Measurements from ENCODE around the gene NUP210. TPM values are rescaled to one million over a fixed set of nuclear protein-coding genes. Genes with fewer than 3 reads are reported as not detected.

NUP210 gene
- total and polyA plus RNA-seq, 2 donors (not counting 3 experiments of a cell fraction or from before 2014, with no cell fraction given): 0.14 to 0.84 TPM

- Histone ChIP-seq H3K4me1 (ENCODE audit: control insufficient read depth, extremely low read depth, insufficient read depth, low read length) (no peaks in the 10 kb centered on the region), H2AFZ (ENCODE audit: low read depth, low read length) (no peak overlapping the region), H3K9me3 (replicated peaks; ENCODE audit: control insufficient read depth, insufficient read depth, low read length) (no peaks in the 10 kb centered on the region), H3K9ac (replicated peaks; ENCODE audit: extremely low read depth, insufficient read depth, low read length) (no peak overlapping the region), H3K36me3 (ENCODE audit: control insufficient read depth in 2 of 2, extremely low read depth in 1 of 2, insufficient read depth in 2 of 2, low read length in 2 of 2) (no peaks in the 10 kb centered on the region), H3K27ac (ENCODE audit: insufficient read depth, low read depth, low read length) (no peak overlapping the region), H3K79me2 (ENCODE audit: control insufficient read depth, insufficient read depth, low read length) (no peaks in the 10 kb centered on the region), H3K27me3 (ENCODE audit: control insufficient read depth in 2 of 2, insufficient read depth in 2 of 2, low read length in 2 of 2) (no peaks in the 10 kb centered on the region), H4K20me1 (replicated peaks; ENCODE audit: control insufficient read depth, extremely low read depth, insufficient read depth, low read length) (no peaks in the 10 kb centered on the region), H3K9me1 (replicated peaks; ENCODE audit: control insufficient read depth, extremely low read depth, insufficient read depth, low read length) (no peaks in the 10 kb centered on the region), H3K4me3 (replicated peaks in 1 of 3; ENCODE audit: insufficient read depth in 1 of 3, low read depth in 1 of 3, low read length in 3 of 3) (no peak overlapping the region), H3K4me2 (ENCODE audit: insufficient read depth, low read length) (no peak overlapping the region)
- TF ChIP-seq CTCF (IDR thresholded peaks at IDR 0.05; ENCODE audit: extremely low read depth in 1 of 2, insufficient read depth in 1 of 2, low read depth in 1 of 2, low read length in 2 of 2) (no peak), MYC (IDR thresholded peaks at IDR 0.05; ENCODE audit: low read depth, low read length) (no peak), MAX (IDR thresholded peaks at IDR 0.05; ENCODE audit: insufficient read depth, insufficient read length) (no peak), POLR2A (IDR thresholded peaks at IDR 0.05; ENCODE audit: low read depth, low read length) (no peak), GATA2 (IDR thresholded peaks at IDR 0.05; ENCODE audit: insufficient read depth, insufficient read length, low read depth, low read length) (no peak), FOS (IDR thresholded peaks at IDR 0.05; ENCODE audit: borderline replicate concordance, insufficient read depth, low read length) (no peak), POLR2AphosphoS5 (IDR thresholded peaks at IDR 0.05; ENCODE audit: insufficient read depth, low read depth, low read length) (no peak), JUN (IDR thresholded peaks at IDR 0.05; ENCODE audit: borderline replicate concordance, insufficient read depth, insufficient read length, low read depth) (no peak), EZH2 (IDR thresholded peaks at IDR 0.05; ENCODE audit: borderline replicate concordance, low read depth, low read length, severe bottlenecking) (no peak)
- no peak for FAIRE-seq
- intact Hi-C loops (cut with micrococcal nuclease) (no loop called here), dilution Hi-C loops (cut with MboI; ENCODE audit: extremely low pct_ligation_motif_present, low sequenced_read_pairs) (no loop called here)
- DNase-seq (ENCODE audit: low read depth, low spot score): no peak
- ChIA-PET CTCF (no interaction called here), POLR2A (no interaction called here)
- BruUV-seq (replicated peaks): no TSS peak
These were observed 83.5 kb downstream of the NUP210 start for GRCh38 chr3:13336592-13336991.

Data from endothelial cell of umbilical vein (primary cell).